SU-DHL-6 (cell line): ENCODE results near the gene AMDHD2.
"Not testable (repeated sequence)": the region's sequence is repeated elsewhere in the genome, so short reads cannot be mapped to it uniquely, and the experiment has no call there.

Experiments
- CTCF ChIP-seq: fragments of 200-600 bp; sonication (generic); IDR thresholded peaks from one replicate; pipeline ENCODE4 v1.5.1; 2017; ENCODE audit warnings: antibody characterized with exemption, mild to moderate bottlenecking, low read length, moderate library complexity; ENCODE audit not compliant: insufficient read depth, poor library complexity, severe bottlenecking
- EZH2phosphoT487 ChIP-seq: fragments of 200-600 bp; sonication (generic), shearing (Covaris generic); conservative IDR thresholded peaks from 2 replicates; pipeline ENCODE4 v1.6.1; 2018; ENCODE audit warnings: mild to moderate bottlenecking, antibody characterized with exemption, low read length, moderate library complexity, mixed read lengths

- TF ChIP-seq CTCF, EZH2phosphoT487: not testable (repeated sequence)
Observed at GRCh38 chr16:2550283-2550878, 30.2 kb downstream of the AMDHD2 start.
